GM18909 (cell line): Measurements from ENCODE around the gene RNF31.
A peak's percentile ranks its signal among the peaks of the same experiment; 100 is the strongest.

Source experiments
- ATAC-seq: cut with Tn5 transposase; IDR thresholded peaks from one replicate; pipeline ENCODE4 v1.9.1; 2021; ENCODE audit warnings: mild to moderate bottlenecking; ENCODE audit not compliant: unreplicated experiment, poor library complexity

RNF31 gene

DNA sequence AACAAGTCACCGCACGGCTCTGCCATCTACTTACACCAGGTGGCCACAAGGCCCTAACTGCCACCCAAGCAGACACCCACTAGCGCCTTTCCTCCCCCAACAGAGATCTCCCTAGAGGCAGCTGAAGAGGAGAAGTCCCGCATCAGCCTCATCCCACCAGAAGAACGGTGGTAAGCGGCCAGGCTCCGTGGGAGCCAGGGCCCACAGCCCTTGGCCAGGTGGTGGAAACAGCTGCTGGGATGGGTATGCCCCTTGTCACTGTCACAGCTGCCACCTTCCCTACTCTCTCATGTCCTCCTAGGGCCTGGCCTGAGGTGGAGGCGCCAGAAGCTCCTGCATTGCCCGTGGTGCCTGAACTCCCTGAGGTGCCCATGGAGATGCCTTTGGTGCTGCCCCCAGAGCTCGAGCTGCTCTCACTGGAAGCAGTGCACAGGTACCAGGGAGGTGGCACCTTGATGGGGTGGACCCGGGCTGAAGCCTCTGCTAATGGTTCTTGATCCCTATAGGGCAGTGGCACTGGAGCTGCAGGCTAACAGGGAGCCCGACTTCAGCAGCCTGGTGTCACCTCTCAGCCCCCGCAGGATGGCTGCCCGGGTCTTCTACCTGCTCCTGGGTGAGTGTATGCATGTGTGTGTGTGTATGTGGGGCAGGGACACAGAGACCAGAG, 32.1 kb downstream of the RNF31 start:
- no peak for ATAC-seq

DNA sequence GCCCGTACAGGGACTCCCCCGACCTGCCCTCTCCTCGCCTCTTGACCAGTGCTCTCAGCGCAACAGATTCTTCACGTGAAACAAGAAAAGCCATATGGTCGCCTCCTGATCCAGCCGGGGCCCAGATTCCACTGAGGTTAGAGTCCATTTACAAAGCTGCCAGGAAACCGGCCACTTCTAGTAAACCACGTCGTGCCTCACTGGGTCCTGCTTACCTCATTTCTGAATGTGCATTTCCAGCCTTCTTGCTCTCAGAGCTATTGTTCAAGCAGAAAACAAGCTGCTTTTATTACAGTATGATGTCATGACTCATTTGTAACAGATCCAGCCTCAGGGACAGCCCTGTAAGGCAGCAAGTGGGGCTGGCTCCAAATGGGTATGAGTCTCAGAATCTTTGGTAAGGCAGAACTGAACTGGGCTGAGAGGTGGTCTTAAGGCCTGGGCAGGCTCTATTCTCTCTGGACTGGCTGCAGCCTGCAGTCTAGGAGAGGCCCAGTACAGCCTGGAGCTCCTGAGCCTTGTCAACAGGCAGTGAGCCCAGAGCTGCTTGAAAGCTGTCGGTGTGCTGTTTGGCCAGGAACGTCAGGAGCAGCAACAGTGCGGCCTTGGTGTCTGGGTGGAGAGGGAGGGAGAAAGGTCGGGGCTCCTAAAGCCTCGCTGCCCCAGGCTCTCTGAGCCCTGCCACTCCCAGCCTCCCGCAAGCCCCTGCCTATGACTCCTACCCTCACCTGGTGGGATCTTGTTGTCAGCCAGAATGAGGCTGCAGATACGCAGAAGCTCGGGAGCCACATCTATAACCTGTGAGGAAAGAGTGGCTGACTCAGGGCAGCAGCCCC, 32.9 kb downstream of the RNF31 start:
- ATAC-seq = no peak

DNA sequence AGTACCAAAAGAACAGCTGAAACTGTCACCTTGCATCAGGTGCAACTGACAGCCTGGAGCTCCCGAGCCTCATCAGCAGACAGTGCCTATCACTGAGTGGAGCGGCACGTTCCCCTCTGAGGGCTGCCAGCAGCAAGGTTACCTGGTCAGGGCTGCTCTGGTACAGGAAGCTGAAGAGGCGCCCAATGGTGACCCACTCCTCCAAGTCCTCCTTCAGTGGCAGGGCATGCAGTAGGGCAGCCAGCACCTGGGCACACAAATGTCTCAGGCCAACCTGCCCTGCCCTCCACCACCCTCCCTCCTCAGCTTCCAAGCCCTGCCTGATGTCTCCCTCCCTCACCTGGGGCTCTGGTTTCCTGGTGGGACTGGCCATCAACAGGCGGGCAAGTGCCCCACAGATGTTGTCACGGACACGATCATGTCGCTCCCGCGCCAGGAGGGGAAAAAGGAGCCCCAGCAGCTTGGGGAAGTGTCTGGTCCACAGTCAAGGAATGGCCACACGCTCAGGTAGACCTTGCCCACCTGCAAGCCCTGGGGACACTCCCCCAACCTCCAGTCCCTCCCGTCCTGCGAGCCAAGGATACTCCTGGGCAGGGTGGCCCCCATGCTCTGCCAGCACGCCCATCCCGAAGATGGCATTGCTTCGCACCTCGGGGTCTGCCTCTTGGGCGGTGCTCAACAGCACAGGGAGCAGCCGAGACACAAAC, 34.2 kb downstream of the RNF31 start:
- ATAC-seq = no peak

DNA sequence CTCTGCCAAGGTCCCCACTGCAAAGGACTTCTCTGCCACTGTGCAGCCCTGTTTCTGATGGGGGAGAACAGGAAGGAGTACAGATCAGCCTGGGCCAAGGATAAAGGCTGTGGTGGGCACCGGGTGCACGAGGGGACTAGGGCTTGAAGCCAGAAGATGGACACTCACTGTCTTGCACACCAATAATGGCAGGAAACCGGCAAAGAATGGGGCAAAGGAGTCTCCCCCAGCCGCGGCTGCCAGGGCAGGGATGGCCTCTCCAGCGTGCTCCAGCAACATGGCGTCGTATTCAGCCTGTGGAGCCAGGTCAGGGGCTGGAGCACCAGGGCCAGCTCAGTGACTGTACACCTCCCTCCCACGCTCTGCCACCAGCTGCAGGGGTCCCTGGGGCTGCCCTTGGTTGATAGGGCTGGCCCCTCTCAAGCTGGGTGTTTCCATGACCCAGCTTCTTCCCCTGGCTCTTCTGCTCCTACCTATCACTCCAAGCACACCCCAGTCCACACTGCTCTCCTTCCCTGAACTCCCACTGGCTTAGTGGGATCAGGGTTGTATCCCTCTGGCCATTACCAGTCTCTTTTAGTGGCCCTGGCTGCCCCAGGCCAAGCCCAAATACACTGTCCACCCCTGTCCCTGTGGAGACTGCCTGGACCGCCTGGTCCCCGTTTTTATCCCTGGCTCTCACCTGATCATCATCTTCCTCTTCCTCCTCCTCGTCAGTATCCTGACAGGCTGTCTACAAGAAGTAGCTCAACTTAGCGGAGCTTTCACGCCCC, 35.0 kb downstream of the RNF31 start:
- no peak for ATAC-seq

DNA sequence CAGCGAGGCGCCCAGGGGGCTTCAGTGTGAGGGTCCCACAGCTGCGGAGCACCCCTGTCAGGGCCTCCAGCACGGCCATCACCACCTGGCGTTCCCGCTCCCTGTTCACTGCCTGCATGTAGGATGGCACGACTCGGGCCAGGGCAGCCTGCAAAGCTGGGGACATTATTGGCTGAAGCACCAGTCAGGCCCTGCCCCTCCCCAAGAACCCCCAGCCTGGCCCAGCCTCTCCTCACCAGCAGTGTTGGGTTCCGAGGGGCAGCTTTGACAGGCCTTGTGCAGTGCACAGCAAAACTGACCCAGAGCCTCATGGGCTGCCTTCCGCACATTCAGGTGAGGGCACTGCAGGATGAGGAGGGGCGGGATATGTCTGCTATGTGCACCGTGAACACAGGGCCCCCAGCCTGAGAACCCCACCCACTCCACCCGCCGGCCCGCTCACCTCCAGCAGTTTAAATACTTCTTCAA, 35.8 kb downstream of the RNF31 start:
- no peak for ATAC-seq

DNA sequence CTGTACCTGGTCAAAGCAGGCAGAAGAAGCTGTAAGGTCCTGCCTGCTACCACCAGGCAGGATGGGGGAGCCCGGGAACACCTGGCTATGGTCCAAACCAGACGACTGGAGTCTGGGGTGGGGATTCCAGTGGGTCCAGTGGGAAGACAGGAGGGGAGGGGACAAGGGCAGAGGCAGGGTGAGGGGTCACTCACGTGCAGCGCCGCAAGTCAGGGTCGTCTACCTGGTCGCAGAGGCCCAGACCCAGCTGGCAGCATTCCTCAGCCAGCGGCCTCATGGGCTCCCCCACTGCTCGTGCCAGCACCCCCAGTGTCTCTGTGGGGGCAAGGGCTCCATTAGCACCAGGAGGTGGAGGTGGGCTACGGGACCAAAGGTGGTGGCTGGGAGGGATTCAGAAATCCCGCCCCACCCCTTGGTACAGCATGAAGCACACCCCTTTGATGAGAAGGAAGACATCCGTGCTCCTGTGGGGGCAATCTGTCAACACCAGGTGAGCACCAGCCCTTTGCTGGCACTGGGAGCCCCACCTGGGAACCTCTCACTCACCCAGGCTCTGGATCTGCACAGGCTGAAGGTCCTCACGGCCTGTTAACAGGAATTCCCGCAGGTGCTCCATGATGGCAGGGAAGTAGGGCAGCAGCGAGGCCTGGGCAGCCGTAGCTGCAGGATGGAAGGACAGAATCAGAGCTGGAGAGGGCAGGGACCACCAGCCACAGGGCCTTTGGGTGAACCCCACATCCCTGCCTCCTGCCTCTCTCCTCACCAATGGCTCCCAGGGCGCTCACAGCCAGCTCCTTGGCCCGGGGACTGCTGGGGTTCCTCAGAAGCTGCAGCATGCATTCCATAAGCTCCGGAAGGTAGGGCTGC, 37.0 kb downstream of the RNF31 start:
- no peak for ATAC-seq

DNA sequence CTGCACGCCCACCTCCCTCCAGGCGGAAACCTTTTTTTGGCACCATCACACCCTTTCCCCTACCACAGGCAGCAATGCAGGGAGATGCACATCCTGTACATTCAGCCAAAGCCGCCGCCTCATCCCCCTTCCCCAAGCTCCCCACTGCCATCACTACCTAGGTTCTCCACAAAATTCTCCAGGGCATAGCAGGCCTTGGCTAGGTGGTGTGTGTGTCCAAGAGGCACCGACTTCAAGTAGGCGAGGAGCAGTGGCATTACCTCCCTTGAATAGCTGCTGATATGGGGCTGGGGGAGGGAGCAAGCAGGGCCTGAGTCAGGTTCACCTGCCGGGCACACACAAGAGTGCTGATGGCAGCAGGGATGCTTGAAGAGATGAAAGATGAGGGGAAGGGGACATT, 37.7 kb downstream of the RNF31 start:
- no peak for ATAC-seq

DNA sequence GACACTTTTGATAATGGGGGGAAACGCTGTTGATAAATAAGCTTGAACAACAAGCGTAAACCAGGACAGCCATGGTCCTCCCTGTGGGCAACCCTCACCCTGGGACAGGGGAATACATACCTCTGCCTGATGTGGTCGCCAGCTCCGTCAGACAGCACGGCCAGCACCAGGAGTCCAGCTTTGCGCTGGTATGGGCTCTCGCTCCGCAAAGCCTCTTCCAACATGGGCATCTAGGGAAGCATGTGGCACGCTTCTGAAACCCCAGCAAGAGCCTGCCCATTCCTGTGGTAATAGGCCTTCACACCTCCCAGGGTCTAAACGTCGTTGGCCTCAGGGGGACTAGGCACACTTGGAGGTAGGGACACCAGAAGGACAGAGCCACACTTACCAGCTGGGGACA, 38.4 kb downstream of the RNF31 start:
- no peak for ATAC-seq

DNA sequence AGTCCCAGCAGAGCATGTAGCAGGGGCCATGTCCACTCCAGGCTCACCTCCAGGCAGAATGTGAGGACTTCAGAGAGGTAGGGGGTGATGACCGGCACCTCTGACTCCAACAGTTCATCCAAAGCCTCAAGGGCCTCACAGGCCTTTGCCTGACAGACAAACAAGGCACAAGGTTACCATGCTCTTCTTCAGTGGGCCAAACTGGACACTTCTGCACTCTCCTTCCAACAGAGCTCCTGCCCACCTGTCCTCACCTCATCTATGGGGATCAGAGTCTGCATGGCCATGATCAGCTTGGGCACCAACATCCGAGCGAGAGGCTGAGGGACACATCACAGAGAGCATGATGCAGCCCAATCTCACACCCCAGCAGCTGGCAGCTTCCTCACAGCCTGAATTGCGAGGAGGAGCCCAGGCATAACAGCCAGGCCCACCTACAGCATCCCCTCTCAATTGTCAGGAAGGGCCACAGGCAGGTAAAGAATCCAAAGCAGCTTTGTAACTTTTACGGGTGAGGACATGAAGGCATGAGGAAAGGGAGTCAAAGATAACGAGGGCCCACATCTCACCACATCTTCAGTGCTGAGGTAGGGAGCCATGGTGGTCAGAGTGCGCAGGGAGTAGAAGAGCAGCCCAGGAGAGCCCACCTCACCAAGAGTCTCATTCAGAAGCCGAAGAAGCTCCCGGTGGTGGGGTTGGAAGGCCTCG, 39.7 kb downstream of the RNF31 start:
- ATAC-seq = no peak

DNA sequence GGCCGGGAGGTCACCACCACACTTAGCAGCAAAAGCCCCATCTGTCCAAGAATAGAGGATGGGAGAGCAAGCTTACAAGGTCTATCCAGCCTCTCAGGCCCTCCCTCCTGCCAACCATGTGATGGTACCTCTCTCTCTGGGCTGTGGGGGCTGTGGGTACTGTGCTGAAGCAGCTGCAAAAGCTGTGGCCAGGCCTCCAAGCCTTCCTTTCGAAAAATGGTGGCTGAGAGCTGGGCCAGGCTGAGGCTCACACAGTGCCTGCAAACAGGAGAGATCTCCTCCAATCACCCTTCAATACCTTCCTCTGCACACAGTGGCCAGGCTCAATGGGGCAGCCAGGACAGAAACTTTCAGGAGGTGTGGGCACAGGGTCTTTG, 40.2 kb downstream of the RNF31 start:
- no peak for ATAC-seq

DNA sequence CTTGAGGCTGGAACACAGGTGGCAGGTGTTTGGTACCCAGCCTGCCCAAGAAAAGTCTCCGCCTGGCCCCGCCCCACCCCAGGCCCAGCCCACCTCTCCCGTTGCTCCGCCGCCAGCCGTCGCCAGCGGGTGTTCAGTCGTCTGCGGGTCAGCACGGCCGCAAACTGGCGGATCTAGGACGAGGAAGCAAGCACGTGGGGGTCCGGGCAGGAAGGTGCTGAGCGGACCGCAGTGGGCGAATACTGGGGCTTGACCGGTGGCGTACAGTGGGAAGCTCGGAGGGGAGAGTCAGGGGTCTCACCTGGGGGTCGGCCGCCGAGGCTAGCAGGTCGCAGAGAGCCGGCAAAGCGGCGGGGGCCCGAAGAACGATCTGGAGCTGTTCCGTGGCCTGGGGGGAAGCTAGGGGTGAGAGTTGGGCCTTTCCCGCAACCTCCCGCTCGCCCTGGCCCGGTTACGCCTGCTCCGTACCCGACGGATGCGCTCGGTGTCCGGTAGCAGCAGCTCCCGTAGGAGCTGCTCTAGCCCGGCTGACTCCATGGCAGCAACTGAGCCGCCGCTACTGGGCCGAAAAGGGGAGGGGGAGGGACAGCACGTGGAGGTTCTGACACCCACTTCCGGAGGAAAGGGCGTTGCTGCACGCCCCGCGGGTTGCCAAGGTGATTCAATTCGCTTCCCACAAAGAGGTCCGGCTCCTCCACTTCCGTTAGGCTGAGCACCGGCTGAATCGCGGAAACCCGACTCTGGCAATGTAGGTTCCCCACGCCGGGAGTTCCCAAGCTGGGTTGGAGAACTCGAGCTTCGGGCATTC, 41.2 kb downstream of the RNF31 start, which contains the start of gene IPO4:
IPO4 (minus strand) TSS at position 566 of the 808 bp plus-strand sequence; CDS start at position 537, 29 bp downstream.
- peak; percentile 92 for ATAC-seq

DNA sequence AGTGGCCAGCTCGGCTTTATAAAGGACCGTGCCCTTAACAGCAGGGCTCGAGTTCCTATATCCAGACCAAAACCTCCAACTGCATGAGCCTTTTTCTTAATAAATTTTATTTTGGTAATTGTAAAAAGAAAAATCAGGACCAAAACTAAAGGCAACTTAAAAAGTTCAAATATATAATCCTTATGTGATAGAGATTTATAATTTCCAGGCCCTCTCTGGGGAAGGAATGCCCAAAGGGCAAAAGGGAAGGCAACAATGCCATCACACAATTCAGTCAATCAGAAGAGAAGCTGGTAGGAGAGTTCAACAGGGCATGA, 41.7 kb downstream of the RNF31 start:
- no peak for ATAC-seq

DNA sequence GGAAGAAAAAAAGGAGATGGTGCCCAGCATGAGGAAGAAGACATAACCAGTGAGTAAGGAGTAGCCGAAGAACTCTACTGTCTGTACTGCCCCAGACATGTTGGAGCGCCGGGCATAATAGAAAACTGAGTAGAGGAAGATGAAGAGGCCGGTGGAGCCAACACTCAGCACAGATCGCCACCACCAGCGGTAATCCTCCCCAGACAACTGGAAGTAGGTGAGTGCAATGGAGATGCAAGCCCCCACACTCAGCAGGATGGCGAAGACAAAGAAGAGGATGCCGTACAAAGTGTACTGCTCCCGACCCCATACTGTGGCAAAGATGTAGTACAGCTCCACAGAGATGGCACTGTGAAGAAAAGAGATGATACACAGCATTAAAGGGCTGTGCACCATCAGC, 42.2 kb downstream of the RNF31 start:
- no peak for ATAC-seq

DNA sequence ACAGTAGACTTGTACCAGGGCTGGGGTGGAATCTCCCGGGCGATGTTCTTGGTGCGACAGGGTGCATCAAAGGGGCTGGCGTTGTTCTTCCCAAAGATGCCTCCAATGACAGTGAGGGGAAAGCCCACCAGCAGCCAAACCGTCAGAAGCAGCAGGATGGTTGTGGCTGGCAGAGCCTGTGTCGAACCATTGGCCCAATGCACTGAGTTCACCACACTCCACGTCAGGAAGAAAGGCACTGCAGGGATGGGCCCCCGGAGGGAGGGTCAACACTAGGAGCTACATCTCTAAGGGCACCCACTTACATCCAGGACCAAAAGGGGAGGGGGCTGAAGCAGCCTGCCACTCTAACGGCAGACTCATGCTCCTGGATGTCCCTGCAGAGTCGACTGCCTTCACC, 43.1 kb downstream of the RNF31 start:
- ATAC-seq = no peak

DNA sequence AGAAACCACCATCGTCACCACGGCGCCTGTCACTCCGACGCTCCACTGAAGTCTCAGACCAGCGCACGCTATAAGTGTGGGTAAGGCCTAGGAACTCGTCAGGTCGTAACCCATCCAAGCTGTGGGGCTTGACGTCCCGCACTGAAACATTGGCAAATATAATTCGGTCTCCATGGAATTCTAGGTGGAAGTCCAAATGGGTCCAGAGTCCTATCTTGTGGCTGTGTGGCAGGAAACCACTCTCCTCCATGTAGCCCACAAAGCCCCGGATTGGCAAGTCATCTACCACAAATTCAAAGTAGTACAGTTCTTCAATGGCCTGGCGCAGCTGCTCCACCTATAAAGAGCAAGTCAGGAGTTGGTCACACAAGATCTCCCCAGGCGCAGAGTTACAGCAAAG, 45.6 kb downstream of the RNF31 start:
- ATAC-seq = no peak

DNA sequence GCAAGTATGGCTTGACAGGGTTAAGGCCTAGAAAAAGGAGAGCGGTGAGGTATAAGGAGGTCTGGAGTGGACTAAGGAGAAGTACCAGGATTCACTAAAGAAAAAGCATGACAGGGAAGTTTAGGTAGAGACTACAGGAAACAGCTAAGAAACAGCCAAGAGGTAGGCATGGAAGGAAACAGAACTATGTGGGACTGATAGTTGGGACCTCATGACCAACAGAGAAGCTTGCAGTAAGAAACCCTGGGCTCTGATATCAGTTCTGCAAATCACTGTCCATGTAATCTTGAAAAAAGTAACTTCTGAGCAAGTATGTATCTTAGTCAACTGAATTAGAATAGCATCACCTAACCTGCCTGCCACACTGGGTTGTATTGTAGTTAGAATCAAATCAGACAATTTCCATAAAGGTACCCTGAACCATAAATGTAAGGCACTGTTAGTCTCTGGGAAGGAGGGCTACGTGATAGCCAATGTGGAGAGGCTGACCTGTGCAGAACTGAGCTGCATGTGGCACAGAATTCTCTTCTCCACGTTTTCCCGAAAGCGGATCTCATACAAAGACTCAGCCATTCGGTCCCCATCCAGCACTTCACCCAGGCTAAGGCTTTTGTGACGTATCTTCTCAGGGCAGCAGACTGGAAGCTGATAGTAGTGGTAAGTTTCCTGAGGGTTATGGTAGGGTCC, 47.0 kb downstream of the RNF31 start:
- no peak for ATAC-seq

DNA sequence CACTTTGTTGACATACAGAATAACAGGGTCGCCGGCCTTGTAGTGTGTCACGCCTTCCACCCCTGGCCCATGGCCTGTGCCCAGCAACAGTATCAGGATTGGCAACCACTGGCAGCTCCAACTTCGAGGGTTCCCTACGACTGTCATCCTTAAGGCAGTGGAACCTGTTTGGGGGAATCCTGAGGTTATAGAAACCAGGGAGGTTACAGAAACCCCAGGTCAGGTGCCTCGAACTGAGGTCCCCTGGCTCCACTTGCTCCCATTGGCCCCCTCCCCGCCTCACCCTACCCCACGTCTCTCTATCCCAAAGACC, 47.5 kb downstream of the RNF31 start:
- ATAC-seq = no peak
